BLaER1 treated with 17β-estradiol and CSF1 and Interleukin-3, amounts not matched to agents 10 nM and 100 nM (cell line): ENCODE measurements around the gene QRSL1.

ENCODE experiments used
- H3K27ac ChIP-seq, 11 experiments: shearing (Covaris generic); formaldehyde crosslinking; 2 replicates each; pipeline ENCODE4 v1.8.1; 2022
- H3K27me3 ChIP-seq, 11 experiments: shearing (Covaris generic); formaldehyde crosslinking; 2 replicates each; pipeline ENCODE4 v1.8.1; 2022
- H3K36me3 ChIP-seq, 11 experiments: shearing (Covaris generic); formaldehyde crosslinking; 2 replicates each; pipeline ENCODE4 v1.8.1; 2022
- H3K4me1 ChIP-seq, 10 experiments: shearing (Covaris generic); formaldehyde crosslinking; 2 replicates each; pipeline ENCODE4 v1.8.1; 2022
- H3K4me2 ChIP-seq, 11 experiments: shearing (Covaris generic); formaldehyde crosslinking; 2 replicates each; pipeline ENCODE4 v1.8.1; 2022
- H3K4me3 ChIP-seq, 10 experiments: shearing (Covaris generic); formaldehyde crosslinking; 2 replicates each; pipeline ENCODE4 v1.8.1; 2022
- H3K9ac ChIP-seq, 11 experiments: shearing (Covaris generic); formaldehyde crosslinking; 2 replicates each; pipeline ENCODE4 v1.8.1; 2022
- H3K9me3 ChIP-seq, 11 experiments: shearing (Covaris generic); formaldehyde crosslinking; replicated peaks in 1 of 11; 2 replicates each; pipeline ENCODE4 v1.8.1; 2022
- H4K20me1 ChIP-seq, 11 experiments: shearing (Covaris generic); formaldehyde crosslinking; 2 replicates each; pipeline ENCODE4 v1.8.1; 2022
- Cebpa-rat ChIP-seq, 11 experiments: shearing (Covaris generic); IDR thresholded peaks; 2 replicates each; pipeline ENCODE4 v1.8.1; 2022

Gene QRSL1

DNA sequence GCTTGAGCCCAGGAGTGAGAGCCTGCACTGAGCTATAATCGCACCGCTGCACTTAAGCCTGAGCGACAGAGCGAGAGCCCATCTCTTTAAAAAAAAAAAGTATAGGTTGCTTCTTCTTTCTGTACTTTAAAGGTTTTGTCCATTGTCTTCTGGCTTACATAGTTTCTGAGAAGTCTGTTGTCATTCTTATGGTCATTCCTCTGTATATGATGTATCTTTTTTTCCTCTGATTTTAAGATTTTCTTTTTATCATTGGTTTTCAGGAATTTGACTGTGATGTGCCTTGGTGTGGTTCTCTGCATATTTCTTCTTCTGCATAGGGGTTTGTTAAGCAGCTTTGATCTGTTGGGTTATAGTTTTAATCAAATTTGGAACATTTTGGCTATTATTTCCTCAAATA lies 29.1 kb downstream of the QRSL1 start:
- Histone ChIP-seq H3K4me1 (peaks cover 0 to 67% (median 15%) of the 10 kb centered on the region in 10 experiments; a peak in 11 of 20 replicates), H3K27ac (no peak overlapping the region), H3K4me2 (no peak overlapping the region), H3K27me3 (no peaks in the 10 kb centered on the region), H3K4me3 (peak overlapping the region in 1 of 10 experiments; percentile 26; a peak in 1 of 20 replicates), H3K9ac (no peak overlapping the region), H4K20me1 (no peaks in the 10 kb centered on the region; a peak in 1 of 22 replicates), H3K36me3 (peaks cover 82 to 100% (median 100%) of the 10 kb centered on the region in 11 experiments), H3K9me3 (peaks cover 24 to 56% (median 47%) of the 10 kb centered on the region in 11 experiments)
- no peak for TF ChIP-seq Cebpa-rat (IDR thresholded peaks at IDR 0.05)

DNA sequence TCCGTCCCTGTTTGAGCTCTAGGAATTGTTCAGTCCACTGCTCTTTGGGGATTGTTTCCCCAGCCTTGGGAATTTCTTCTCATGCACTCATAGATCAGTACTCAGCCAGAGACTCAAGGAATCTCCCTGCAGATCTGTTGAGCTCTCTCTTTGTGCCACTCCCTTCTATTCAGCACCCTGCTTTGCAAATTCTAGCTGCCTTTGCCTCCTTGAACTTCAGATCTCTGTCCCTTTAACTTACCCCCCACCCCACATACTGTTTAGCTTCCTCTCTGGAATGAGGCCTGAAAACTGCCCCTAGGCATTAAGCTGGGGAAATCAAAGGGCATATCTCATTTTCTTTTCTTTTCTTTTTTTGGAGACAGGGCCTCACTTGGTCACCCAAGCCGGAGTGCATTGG lies 30.5 kb downstream of the QRSL1 start:
- H3K27ac ChIP-seq = peak overlapping the region in 2 of 11 experiments; percentile 17 to 36; a peak in 2 of 22 replicates
- no peak overlapping the region for H3K4me3 ChIP-seq
- H4K20me1 ChIP-seq = no peaks in the 10 kb centered on the region; a peak in 1 of 22 replicates
- H3K9me3 ChIP-seq = peaks cover 24 to 47% (median 39%) of the 10 kb centered on the region in 11 experiments
- H3K9ac ChIP-seq = no peak overlapping the region
- no peaks in the 10 kb centered on the region for H3K27me3 ChIP-seq
- H3K36me3 ChIP-seq = peaks cover 72 to 100% (median 98%) of the 10 kb centered on the region in 11 experiments
- H3K4me1 ChIP-seq = peaks cover 0 to 66% (median 19%) of the 10 kb centered on the region in 10 experiments; a peak in 11 of 20 replicates
- H3K4me2 ChIP-seq = peak overlapping the region in 3 of 11 experiments; percentile 3 to 23 (median 15); a peak in 4 of 22 replicates
- TF ChIP-seq Cebpa-rat (IDR thresholded peaks at IDR 0.05) = no peak

DNA sequence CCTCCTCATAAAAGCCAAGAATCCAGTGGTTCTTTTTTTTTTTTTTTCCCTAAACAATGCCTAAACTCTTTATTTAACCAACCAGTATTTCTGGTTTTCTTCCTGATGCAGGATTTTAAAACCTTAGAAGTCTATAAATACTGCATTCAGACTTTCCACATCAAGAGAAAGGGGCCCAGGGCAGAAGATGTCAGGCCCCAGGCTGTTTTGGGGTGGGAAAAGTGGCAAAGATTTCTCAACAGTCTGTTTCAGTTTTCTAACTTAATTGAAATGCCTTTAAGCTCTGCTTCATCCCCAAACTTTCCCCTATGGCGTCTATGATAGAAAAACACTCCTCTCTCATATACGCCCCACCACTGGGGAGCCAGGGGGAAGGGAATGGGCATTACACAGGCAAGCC lies 33.1 kb downstream of the QRSL1 start:
- peak overlapping the region in 2 of 11 experiments; percentile 22 to 33; a peak in 4 of 22 replicates for H3K27ac ChIP-seq

DNA sequence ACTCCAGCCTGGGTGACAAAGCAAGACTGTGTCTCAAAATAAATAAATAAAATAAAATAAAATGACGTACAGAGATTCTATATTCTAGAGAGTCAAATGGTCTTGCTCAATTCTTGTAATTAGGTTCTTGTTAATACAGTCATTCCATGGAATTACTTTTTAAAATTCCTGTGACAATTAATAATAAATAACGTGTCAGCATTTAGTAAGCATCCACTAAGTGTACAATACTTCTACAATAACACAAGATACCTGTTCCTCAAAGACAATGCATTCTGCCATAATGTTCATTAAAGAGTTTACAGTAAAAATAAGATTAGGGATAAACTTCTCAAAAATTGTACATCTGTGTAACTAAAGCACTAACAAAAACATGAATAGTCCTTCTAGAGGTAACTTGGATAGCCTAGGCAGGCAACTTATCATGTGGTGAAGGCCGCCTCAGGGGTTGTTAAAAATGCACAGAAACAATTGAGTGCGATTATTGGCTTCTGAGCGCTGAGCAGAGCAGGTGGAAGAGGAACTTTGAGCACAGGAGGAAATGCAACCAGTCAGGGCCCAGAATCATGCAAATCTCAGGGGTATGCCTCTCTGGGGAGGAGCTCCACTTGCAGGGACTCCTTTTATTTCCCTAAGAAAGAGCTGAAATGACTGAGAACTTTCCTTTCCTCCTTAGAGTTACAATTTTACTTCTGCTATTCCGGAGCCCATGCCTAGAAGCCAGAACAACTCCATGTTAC lies 37.1 kb downstream of the QRSL1 start:
- Histone ChIP-seq H3K4me3 (no peak overlapping the region), H3K9me3 (peaks cover 0 to 9% (median 0%) of the 10 kb centered on the region in 11 experiments; a peak in 3 of 22 replicates), H3K9ac (no peak overlapping the region), H4K20me1 (no peaks in the 10 kb centered on the region), H3K27ac (0 out of 22 replicates have a peak overlapping the region, but pooled peaks of 1 of the 11 experiments have one; percentile 30), H3K36me3 (peaks cover 14 to 57% (median 44%) of the 10 kb centered on the region in 11 experiments), H3K27me3 (no peaks in the 10 kb centered on the region), H3K4me1 (peaks cover 27 to 88% (median 56%) of the 10 kb centered on the region in 10 experiments), H3K4me2 (peak overlapping the region; percentile 45 to 73 (median 61); a peak in 21 of 22 replicates)
- no peak for TF ChIP-seq Cebpa-rat (IDR thresholded peaks at IDR 0.05)

More for the DNA sequence above, 33.1 kb downstream of the QRSL1 start:
- Histone ChIP-seq H3K9me3 (peaks cover 13 to 25% (median 17%) of the 10 kb centered on the region in 11 experiments), H3K27me3 (no peaks in the 10 kb centered on the region), H3K36me3 (peaks cover 46 to 88% (median 82%) of the 10 kb centered on the region in 11 experiments), H3K4me3 (no peak overlapping the region), H3K9ac (no peak overlapping the region), H3K4me1 (peaks cover 17 to 79% (median 40%) of the 10 kb centered on the region in 10 experiments), H3K4me2 (peak overlapping the region in 4 of 11 experiments; percentile 16 to 31 (median 21); a peak in 6 of 22 replicates), H4K20me1 (no peaks in the 10 kb centered on the region; a peak in 1 of 22 replicates)
- no peak for TF ChIP-seq Cebpa-rat (IDR thresholded peaks at IDR 0.05)

DNA sequence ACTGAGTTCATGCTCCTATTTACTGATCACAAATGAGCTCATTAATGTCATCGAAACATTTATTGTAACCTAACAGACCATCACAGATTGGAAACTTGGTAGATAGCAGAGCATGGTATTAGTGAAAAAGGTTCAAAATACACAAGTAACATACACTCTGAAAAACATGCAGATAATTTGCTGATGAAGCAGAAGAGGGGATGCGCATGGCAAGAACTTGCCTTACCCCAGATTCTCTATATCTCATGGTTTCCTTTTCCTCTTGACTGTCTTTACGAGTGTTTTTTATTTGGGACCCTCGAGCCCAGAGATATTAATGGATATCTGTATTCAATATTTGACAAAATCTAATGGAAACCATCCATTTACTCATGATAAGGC lies 37.6 kb downstream of the QRSL1 start:
- Histone ChIP-seq H3K4me2 (peak overlapping the region; percentile 45 to 73 (median 61); a peak in 21 of 22 replicates), H3K27ac (0 out of 22 replicates have a peak overlapping the region, but pooled peaks of 1 of the 11 experiments have one; percentile 30), H3K4me3 (no peak overlapping the region), H3K9me3 (peaks cover 0 to 9% (median 0%) of the 10 kb centered on the region in 11 experiments; a peak in 3 of 22 replicates), H3K4me1 (peaks cover 27 to 83% (median 54%) of the 10 kb centered on the region in 10 experiments), H3K27me3 (no peaks in the 10 kb centered on the region), H3K9ac (no peak overlapping the region), H4K20me1 (no peaks in the 10 kb centered on the region), H3K36me3 (peaks cover 14 to 51% (median 38%) of the 10 kb centered on the region in 11 experiments)
- TF ChIP-seq Cebpa-rat (IDR thresholded peaks at IDR 0.05) = no peak

DNA sequence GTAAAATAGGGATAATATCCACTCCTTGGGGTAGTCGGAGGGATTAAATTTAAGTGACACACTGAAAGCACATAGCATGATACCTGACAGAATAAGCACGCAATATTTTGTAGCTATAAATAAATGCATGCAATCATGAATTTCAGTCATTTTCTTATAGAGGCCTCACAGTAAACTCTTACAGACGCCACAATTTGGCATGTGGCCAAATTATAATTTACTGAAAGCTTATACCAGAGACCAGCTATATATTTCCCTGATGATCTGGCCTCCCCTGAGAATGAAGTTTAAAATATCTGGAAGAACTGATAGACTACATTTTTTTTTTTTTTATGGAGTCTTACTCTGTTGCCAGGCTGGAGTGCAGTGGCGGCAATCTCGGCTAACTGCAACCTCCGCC lies 40.9 kb downstream of the QRSL1 start:
- Histone ChIP-seq H3K9ac (no peak overlapping the region), H3K27me3 (no peaks in the 10 kb centered on the region), H4K20me1 (no peaks in the 10 kb centered on the region), H3K4me1 (peaks cover 27 to 51% (median 40%) of the 10 kb centered on the region in 10 experiments), H3K27ac (no peak overlapping the region), H3K36me3 (peaks cover 0 to 19% (median 8%) of the 10 kb centered on the region in 11 experiments; a peak in 15 of 22 replicates), H3K4me3 (no peak overlapping the region), H3K4me2 (no peak overlapping the region; a peak in 1 of 22 replicates), H3K9me3 (peaks cover 0 to 9% (median 0%) of the 10 kb centered on the region in 11 experiments; a peak in 3 of 22 replicates)
- no peak for TF ChIP-seq Cebpa-rat (IDR thresholded peaks at IDR 0.05)

DNA sequence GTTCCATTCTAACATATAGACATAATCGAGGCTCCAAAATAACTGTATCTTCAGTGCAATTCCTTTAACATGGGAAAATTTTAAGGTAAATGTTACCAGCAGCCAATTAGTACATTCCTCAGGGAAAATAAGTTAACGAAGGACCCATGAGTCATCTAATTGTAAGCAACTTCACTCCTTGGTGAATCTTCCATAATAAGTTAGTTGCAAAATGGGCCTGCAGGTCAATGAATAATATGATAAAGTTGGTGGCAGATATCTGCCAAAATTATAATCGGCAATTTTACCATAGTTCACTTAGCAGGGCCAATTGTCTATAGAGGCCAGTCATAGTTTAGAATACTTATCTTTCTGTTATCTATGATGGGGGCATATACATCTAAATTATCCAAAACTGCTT lies 42.3 kb downstream of the QRSL1 start:
- Histone ChIP-seq H3K27ac (no peak overlapping the region), H3K9me3 (peaks cover 0 to 11% (median 7%) of the 10 kb centered on the region in 11 experiments; a peak in 10 of 22 replicates), H4K20me1 (no peaks in the 10 kb centered on the region), H3K4me1 (peaks cover 15 to 37% (median 28%) of the 10 kb centered on the region in 10 experiments), H3K4me2 (no peak overlapping the region), H3K9ac (no peak overlapping the region), H3K4me3 (no peak overlapping the region), H3K27me3 (no peaks in the 10 kb centered on the region), H3K36me3 (peaks cover 0 to 8% (median 0%) of the 10 kb centered on the region in 11 experiments; a peak in 4 of 22 replicates)
- TF ChIP-seq Cebpa-rat (IDR thresholded peaks at IDR 0.05) = no peak

DNA sequence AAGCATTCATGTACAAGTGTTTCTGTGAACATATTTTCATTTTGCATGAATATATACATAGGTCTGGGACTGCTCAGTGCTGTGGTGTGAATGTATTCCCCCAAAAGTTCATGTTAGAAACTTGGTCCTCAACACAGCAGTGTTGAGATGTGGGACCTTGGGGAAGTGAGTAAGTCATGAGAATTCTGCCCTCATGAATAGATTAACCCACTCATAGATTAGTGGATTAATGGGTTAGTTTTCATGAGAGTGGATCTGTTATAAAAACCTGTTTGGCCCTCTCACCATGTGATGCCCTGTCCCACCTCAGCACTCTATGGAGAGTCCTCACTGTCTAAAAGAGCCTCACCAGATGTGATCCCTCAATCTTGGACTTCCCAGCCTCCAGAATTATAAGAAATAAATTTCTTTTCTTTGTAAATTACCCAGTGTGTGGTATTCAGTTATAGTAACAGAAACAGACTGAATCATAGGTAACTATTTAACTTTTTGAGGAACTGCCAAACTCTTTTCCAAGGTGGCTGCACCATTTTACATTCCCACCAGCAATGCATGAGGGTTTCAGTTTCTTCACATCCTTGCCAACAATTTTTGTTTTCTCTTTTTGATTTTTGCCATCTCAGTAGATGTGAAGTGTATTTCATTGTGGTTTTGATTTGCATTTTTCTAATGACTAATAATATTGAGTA lies 45.3 kb downstream of the QRSL1 start:
- H3K27ac ChIP-seq = no peak overlapping the region
- H3K9ac ChIP-seq = no peak overlapping the region
- peaks cover 0 to 17% (median 8%) of the 10 kb centered on the region in 10 experiments; a peak in 16 of 20 replicates for H3K4me1 ChIP-seq
- H3K36me3 ChIP-seq = 0 out of 22 replicates have a peak, but pooled peaks cover 0 to 8% (median 0%) of the 10 kb centered on the region in 11 experiments
- H3K27me3 ChIP-seq = no peaks in the 10 kb centered on the region
- H3K9me3 ChIP-seq = peaks cover 0 to 20% (median 9%) of the 10 kb centered on the region in 11 experiments; a peak in 12 of 22 replicates
- H4K20me1 ChIP-seq = no peaks in the 10 kb centered on the region
- H3K4me2 ChIP-seq = no peak overlapping the region
- no peak for TF ChIP-seq Cebpa-rat (IDR thresholded peaks at IDR 0.05)
- no peak overlapping the region for H3K4me3 ChIP-seq
